ENCODE results near the gene CARD11. TPM values are rescaled to one million over a fixed set of nuclear protein-coding genes. Genes with fewer than 3 reads are reported as not detected.

CARD11 gene
- total RNA-seq, 6 experiments from 2014 or later: not detected

GRCh38 chr7:2858621-2859020, 185.0 kb downstream of the CARD11 start:
- Mint-ChIP-seq H3K9me3 (no peaks in the 10 kb centered on the region), H3K27me3 (ENCODE audit: insufficient read depth) (no peaks in the 10 kb centered on the region), H3K27ac (no peak overlapping the region), H3K4me3 (no peak overlapping the region), H3K36me3 (ENCODE audit: low read depth) (no peaks in the 10 kb centered on the region), H3K4me1 (ENCODE audit: low read depth) (peaks cover 10% of the 10 kb centered on the region)
- TF ChIP-seq CTCF (IDR thresholded peaks at IDR 0.05): no peak
- no peak for DNase-seq

GRCh38 chr7:2856388-2857169, 187.1 kb downstream of the CARD11 start:
- Mint-ChIP-seq H3K9me3 (no peaks in the 10 kb centered on the region), H3K27me3 (ENCODE audit: insufficient read depth) (no peaks in the 10 kb centered on the region), H3K27ac (no peak overlapping the region), H3K4me3 (no peak overlapping the region), H3K36me3 (ENCODE audit: low read depth) (no peaks in the 10 kb centered on the region), H3K4me1 (ENCODE audit: low read depth) (0 out of 2 replicates have a peak, but pooled peaks cover 6% of the 10 kb centered on the region)
- DNase-seq: no peak
- TF ChIP-seq CTCF (IDR thresholded peaks at IDR 0.05): no peak

Other genes with a start within 250 kb of the CARD11 start
- 10 to 100 TPM; 52.9 to 61.9 (median 57.6) TPM for gene GNA12, start 199.6 kb downstream of the CARD11 start, total RNA-seq (2021; fragmentation: NEBNext Ultra II Directional; extraction: Animal tissue kit (Norgen Biotek cat#: 25700))

All from HFFc6 (cell line).